H1 (cell line): ENCODE measurements around the gene PPP6R1. TPM values are rescaled to one million over a fixed set of nuclear protein-coding genes. Genes with fewer than 3 reads are reported as not detected.

Source experiments
- CTCF ChIA-PET: fragments of 300-600 bp; sonication (Branson Sonifier 250); formaldehyde crosslinking; loops from one replicate; lab custom pipeline; 2021; ENCODE audit not compliant: partially characterized antibody; lab: Charles Lee
- POLR2A ChIA-PET: fragments of 300-600 bp; sonication (Branson Sonifier 250); formaldehyde crosslinking; loops from one replicate; lab custom pipeline; 2021; ENCODE audit warnings: inconsistent platforms; ENCODE audit not compliant: partially characterized antibody; lab: Charles Lee
- DNase-seq, 2 experiments: peaks; one replicate each; pipeline versions ENCODE4 v3.0.0 to v3.0.0-alpha.2; 2010 to 2022; ENCODE audit warnings: low spot score in 2 of 2, low read depth in 1 of 2, mixed read lengths in 1 of 2
- FAIRE-seq: peaks from 2 replicates; lab custom pipeline; 2011; peaks lifted over from hg19 to GRCh38; lab: Jason Lieb, UNC
- H2AFZ ChIP-seq: 2 replicates; pipeline ENCODE4 v1.8.1; 2012; ENCODE audit warnings: low read length, inconsistent platforms
- H2AK5ac ChIP-seq: 2 replicates; pipeline ENCODE4 v1.6.1; 2013; ENCODE audit warnings: low read depth, low read length
- H2BK120ac ChIP-seq: replicated peaks from 2 replicates; pipeline ENCODE3; 2013; ENCODE audit warnings: low read depth, low read length, inconsistent platforms
- H2BK12ac ChIP-seq: 2 replicates; pipeline ENCODE4 v1.6.1; 2013; ENCODE audit warnings: low read depth, low read length
- H2BK15ac ChIP-seq: 2 replicates; pipeline ENCODE4 v1.6.1; 2013; ENCODE audit warnings: low read length
- H2BK20ac ChIP-seq: 2 replicates; pipeline ENCODE4 v1.6.1; 2013; ENCODE audit warnings: low read length
- H2BK5ac ChIP-seq: 2 replicates; pipeline ENCODE4 v1.6.1; 2013; ENCODE audit warnings: low read depth, low read length
- H3K14ac ChIP-seq: 2 replicates; pipeline ENCODE4 v1.6.1; 2013; ENCODE audit warnings: inconsistent platforms; ENCODE audit not compliant: insufficient read length
- H3K18ac ChIP-seq: 2 replicates; pipeline ENCODE4 v1.6.1; 2013; ENCODE audit warnings: low read length; ENCODE audit errors: extremely low read depth
- H3K23ac ChIP-seq: 2 replicates; pipeline ENCODE4 v1.6.1; 2013; ENCODE audit warnings: inconsistent platforms; ENCODE audit not compliant: insufficient read length
- H3K23me2 ChIP-seq: 2 replicates; pipeline ENCODE4 v1.6.1; 2013; ENCODE audit warnings: low read depth, low read length
- H3K27ac ChIP-seq: 2 replicates; pipeline ENCODE4 v1.6.1; 2011; ENCODE audit warnings: low read depth, low read length, inconsistent platforms
- H3K27me3 ChIP-seq, 4 experiments: replicated peaks in 1 of 4; 1 replicate in 1 of 4; 2 replicates in 3 of 4; pipeline versions ENCODE4 v1.6.1 to v1.8.1; 2011 to 2013; ENCODE audit warnings: low read length in 3 of 4, mild to moderate bottlenecking in 3 of 4, inconsistent platforms in 2 of 4, mixed read lengths in 2 of 4, moderate library complexity in 1 of 4; ENCODE audit not compliant: control insufficient read depth in 3 of 4, insufficient read depth in 3 of 4; ENCODE audit errors: extremely low read depth in 1 of 4
- H3K36me3 ChIP-seq, 4 experiments: 2 replicates each; pipeline versions ENCODE4 v1.6.1 to v1.8.1; 2011 to 2013; ENCODE audit warnings: mild to moderate bottlenecking in 4 of 4, low read length in 3 of 4, moderate library complexity in 2 of 4, control low read depth in 1 of 4, inconsistent platforms in 1 of 4; ENCODE audit not compliant: insufficient read depth in 4 of 4, control insufficient read depth in 2 of 4
- H3K4ac ChIP-seq: replicated peaks from 2 replicates; pipeline ENCODE3; 2013; ENCODE audit warnings: low read length, low read depth, mixed read lengths, inconsistent platforms; ENCODE audit not compliant: insufficient read length
- H3K4me1 ChIP-seq, 4 experiments: replicated peaks in 1 of 4; 1 replicate in 1 of 4; 2 replicates in 3 of 4; pipeline versions ENCODE4 v1.6.1 to v1.8.1; 2011 to 2013; ENCODE audit warnings: low read length in 3 of 4, inconsistent platforms in 2 of 4, mixed read lengths in 1 of 4; ENCODE audit not compliant: insufficient read depth in 4 of 4, control insufficient read depth in 3 of 4
- H3K4me2 ChIP-seq, 2 experiments: 2 replicates each; pipeline versions ENCODE4 v1.6.1 to v1.8.1; 2011 to 2013; ENCODE audit warnings: low read depth in 2 of 2, low read length in 2 of 2, control low read depth in 1 of 2, inconsistent platforms in 1 of 2, mild to moderate bottlenecking in 1 of 2; ENCODE audit not compliant: insufficient read depth in 1 of 2
- H3K4me3 ChIP-seq, 4 experiments: fragments of 200-600, 300-600 bp in 1 of 4; sonication (generic), shearing (Covaris generic), sonication (Bioruptor Twin) in 1 of 4; 2 replicates each; pipeline versions ENCODE4 v1.5.1 to v1.8.1; 2011 to 2016; ENCODE audit warnings: low read length in 4 of 4, low read depth in 3 of 4, control low read depth in 2 of 4, inconsistent platforms in 2 of 4, mild to moderate bottlenecking in 2 of 4, mixed read lengths in 1 of 4, moderate library complexity in 1 of 4; ENCODE audit not compliant: insufficient read depth in 2 of 4; ENCODE audit errors: extremely low read depth in 1 of 4
- H3K56ac ChIP-seq: replicated peaks from 2 replicates; pipeline ENCODE3; 2013; ENCODE audit warnings: low read depth, mild to moderate bottlenecking, mixed read lengths, low read length, inconsistent platforms; ENCODE audit not compliant: insufficient read length
- H3K79me1 ChIP-seq: 2 replicates; pipeline ENCODE4 v1.6.1; 2013; ENCODE audit warnings: low read depth, low read length, control low read depth
- H3K79me2 ChIP-seq, 2 experiments: 2 replicates each; pipeline versions ENCODE4 v1.6.1 to v1.8.1; 2012 to 2013; ENCODE audit warnings: low read length in 2 of 2, mild to moderate bottlenecking in 2 of 2, inconsistent platforms in 1 of 2; ENCODE audit not compliant: insufficient read depth in 2 of 2, control insufficient read depth in 1 of 2
- H3K9ac ChIP-seq, 4 experiments: replicated peaks in 1 of 4; 1 replicate in 1 of 4; 2 replicates in 3 of 4; pipeline versions ENCODE4 v1.6.1 to v1.8.1; 2011 to 2013; ENCODE audit warnings: low read depth in 3 of 4, low read length in 3 of 4, control low read depth in 2 of 4, mild to moderate bottlenecking in 2 of 4, moderate library complexity in 2 of 4, inconsistent platforms in 1 of 4; ENCODE audit errors: extremely low read depth in 1 of 4
- H3K9me3 ChIP-seq, 2 experiments: 2 replicates each; pipeline versions ENCODE4 v1.6.1 to v1.8.1; 2012 to 2013; ENCODE audit warnings: mild to moderate bottlenecking in 2 of 2, moderate library complexity in 2 of 2, control low read depth in 1 of 2, inconsistent platforms in 1 of 2, low read depth in 1 of 2, low read length in 1 of 2, mixed read lengths in 1 of 2; ENCODE audit not compliant: insufficient read depth in 2 of 2
- H4K20me1 ChIP-seq, 2 experiments: replicated peaks in 1 of 2; 2 replicates each; pipeline versions ENCODE3 to v1.8.1; 2011 to 2013; ENCODE audit warnings: inconsistent platforms in 2 of 2, low read length in 2 of 2, mild to moderate bottlenecking in 1 of 2; ENCODE audit not compliant: insufficient read depth in 2 of 2, control insufficient read depth in 1 of 2
- H4K5ac ChIP-seq: 2 replicates; pipeline ENCODE4 v1.6.1; 2013; ENCODE audit warnings: low read length, low read depth, mixed read lengths, inconsistent platforms; ENCODE audit not compliant: insufficient read length
- H4K8ac ChIP-seq: 2 replicates; pipeline ENCODE4 v1.8.0; 2013; ENCODE audit warnings: mild to moderate bottlenecking, moderate library complexity, low read length, inconsistent platforms; ENCODE audit not compliant: insufficient read depth; ENCODE audit errors: extremely low read depth
- H4K91ac ChIP-seq: replicated peaks from 2 replicates; pipeline ENCODE3; 2013; ENCODE audit warnings: low read length, mixed read lengths, inconsistent platforms; ENCODE audit not compliant: insufficient read length
- ATF3 ChIP-seq: IDR thresholded peaks from 2 replicates; pipeline ENCODE4 v1.6.1; 2011; ENCODE audit warnings: low read depth, mild to moderate bottlenecking, low read length; ENCODE audit not compliant: insufficient read depth
- CHD1 ChIP-seq: IDR thresholded peaks from 2 replicates; pipeline ENCODE4 v1.6.1; 2012; ENCODE audit warnings: low read depth, low read length, improper control_type of control experiment
- SP2 ChIP-seq: IDR thresholded peaks from 2 replicates; pipeline ENCODE4 v1.6.1; 2012; ENCODE audit warnings: mild to moderate bottlenecking, low read length, inconsistent platforms
- WGBS, 2 experiments: shearing (Covaris generic) in 1 of 2; methylation state at CpG; one replicate each; pipeline versions ENCODE4 v1.1.6 to v1.1.7; 2013 to 2015; ENCODE audit warnings: low lambda C conversion rate in 2 of 2, mixed read lengths in 2 of 2, inconsistent platforms in 1 of 2, low coverage in 1 of 2, missing lambda C conversion rate in 1 of 2; ENCODE audit not compliant: insufficient replicate concordance in 2 of 2, insufficient coverage in 1 of 2, insufficient read length in 1 of 2; ENCODE audit errors: extremely low coverage in 1 of 2, missing lambda C conversion rate in 1 of 2; 5-methylcytosine and 5-hydroxymethylcytosine counted together
- polyA plus RNA-seq, 7 experiments: library from polyadenylated mRNA; depleted of rRNA in 3 of 7; stranded (reverse) in 5 of 7; unstranded in 2 of 7; fragments of >200 nt in 5 of 7; fragments of 200-250 nt in 2 of 7; gene quantifications; 1 replicate in 5 of 7; 2 replicates in 1 of 7; 4 replicates in 1 of 7; pipeline versions ENCODE4 v1.2.1 to v1.2.3, GENCODE V29; 2011 to 2013; ENCODE audit warnings: missing spikeins in 2 of 7, mixed read lengths in 2 of 7
- total RNA-seq: library from RNA; stranded (reverse); fragmentation: NEBNext Ultra II Directional; extraction: Animal tissue kit (Norgen Biotek cat#: 25700); gene quantifications from 2 replicates; pipeline ENCODE4 v1.2.1, GENCODE V29; 2021

PPP6R1 gene
- total and polyA plus RNA-seq, 2 of the 8 experiments (the other 6 are each of a cell fraction or from before 2014, with no cell fraction given) = 36.4 to 74.4 TPM

GRCh38 chr19:55248704-55249103, 10.1 kb downstream of the PPP6R1 start:
- CTCF ChIA-PET = interaction anchor here (1.0 kb wide), 1 partner anchor 170 kb away, joined by 3 read pairs; no protein-coding TSS in a partner anchor
- Histone ChIP-seq H3K4me2 (no peak overlapping the region), H3K4me1 (peaks cover 0 to 3% (median under 1%) of the 10 kb centered on the region in 4 experiments; a peak in 2 of 7 replicates), H3K4me3 (no peak overlapping the region), H4K5ac (no peak overlapping the region), H2BK20ac (no peak overlapping the region), H4K91ac (no peak overlapping the region), H4K8ac (no peak overlapping the region), H3K9me3 (no peaks in the 10 kb centered on the region), H3K36me3 (peaks cover 3 to 23% (median 9%) of the 10 kb centered on the region in 4 experiments; a peak in 5 of 8 replicates), H3K56ac (no peak overlapping the region), H2BK120ac (no peak overlapping the region), H2BK12ac (no peak overlapping the region), H3K23ac (no peak overlapping the region), H4K20me1 (peaks cover 18 to 46% of the 10 kb centered on the region in 2 experiments), H3K18ac (no peak overlapping the region), H3K79me2 (peaks cover 8 to 62% of the 10 kb centered on the region in 2 experiments; a peak in 3 of 4 replicates), H3K4ac (no peak overlapping the region), H3K9ac (no peak overlapping the region), H2BK15ac (no peak overlapping the region), H2BK5ac (no peak overlapping the region; the same call in 1 of the 2 replicates), H3K79me1 (peaks cover 25% of the 10 kb centered on the region), H3K27ac (no peak overlapping the region), H2AFZ (no peak overlapping the region), H3K14ac (no peak overlapping the region), H2AK5ac (no peak overlapping the region), H3K23me2 (no peaks in the 10 kb centered on the region), H3K27me3 (no peaks in the 10 kb centered on the region)
- POLR2A ChIA-PET = interaction anchor here (0.6 to 1.6 kb wide), 8 partner anchors 9 to 165 kb away, joined by 3 to 5 read pairs (median 4); partner anchors contain the start of genes HSPBP1 and PPP6R1
- WGBS, 2 experiments = 91% methylated on average over 9 of the region's 9 CpGs; no CpG with 5 or more reads in 1 of the 2 experiments
- DNase-seq (no peak), FAIRE-seq (no peak)
- no peak for TF ChIP-seq ATF3
- no peak for TF ChIP-seq CHD1
- TF ChIP-seq SP2 = no peak
